ENCODE data around the gene PHF19.

PHF19 gene

DNA sequence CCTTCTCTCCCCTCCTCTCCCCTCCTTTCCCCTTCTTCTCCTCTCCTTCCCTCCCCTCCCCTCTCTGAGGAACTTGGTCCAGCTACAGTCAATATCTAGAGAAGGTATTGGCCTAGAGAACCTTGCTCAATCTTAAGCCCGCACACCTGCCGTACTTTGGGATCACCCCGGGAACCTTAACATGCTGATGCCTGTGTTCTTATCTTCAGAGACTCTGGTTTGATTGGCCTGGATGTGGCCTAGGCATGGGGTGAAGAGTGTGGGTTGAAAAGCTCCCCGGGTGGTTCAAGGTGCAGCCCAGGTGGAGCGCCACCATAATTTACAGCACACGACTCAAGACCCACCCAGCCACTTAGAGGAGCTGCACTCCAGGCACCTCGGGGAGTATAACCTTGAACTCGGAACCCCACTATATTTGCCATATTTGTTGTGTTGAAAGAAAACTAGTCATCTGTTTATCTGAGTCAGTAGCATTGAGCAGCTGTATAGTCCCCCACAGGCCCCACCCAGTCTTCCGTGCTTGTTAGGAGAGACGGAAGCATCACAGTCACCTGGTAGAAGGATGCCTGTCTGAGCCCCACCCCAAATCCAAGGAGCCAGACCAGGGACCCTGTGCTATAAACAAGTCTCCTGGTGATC, 14.4 kb upstream of the PHF19 start:
- DNase-seq (ENCODE audit: low read depth): peak; percentile 71
- no peak overlapping the region for H3K4me3 ChIP-seq (ENCODE audit: low read length)
- TF ChIP-seq, protein P1, sequence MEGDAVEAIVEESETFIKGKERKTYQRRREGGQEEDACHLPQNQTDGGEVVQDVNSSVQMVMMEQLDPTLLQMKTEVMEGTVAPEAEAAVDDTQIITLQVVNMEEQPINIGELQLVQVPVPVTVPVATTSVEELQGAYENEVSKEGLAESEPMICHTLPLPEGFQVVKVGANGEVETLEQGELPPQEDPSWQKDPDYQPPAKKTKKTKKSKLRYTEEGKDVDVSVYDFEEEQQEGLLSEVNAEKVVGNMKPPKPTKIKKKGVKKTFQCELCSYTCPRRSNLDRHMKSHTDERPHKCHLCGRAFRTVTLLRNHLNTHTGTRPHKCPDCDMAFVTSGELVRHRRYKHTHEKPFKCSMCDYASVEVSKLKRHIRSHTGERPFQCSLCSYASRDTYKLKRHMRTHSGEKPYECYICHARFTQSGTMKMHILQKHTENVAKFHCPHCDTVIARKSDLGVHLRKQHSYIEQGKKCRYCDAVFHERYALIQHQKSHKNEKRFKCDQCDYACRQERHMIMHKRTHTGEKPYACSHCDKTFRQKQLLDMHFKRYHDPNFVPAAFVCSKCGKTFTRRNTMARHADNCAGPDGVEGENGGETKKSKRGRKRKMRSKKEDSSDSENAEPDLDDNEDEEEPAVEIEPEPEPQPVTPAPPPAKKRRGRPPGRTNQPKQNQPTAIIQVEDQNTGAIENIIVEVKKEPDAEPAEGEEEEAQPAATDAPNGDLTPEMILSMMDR (IDR thresholded peaks at IDR 0.05; ENCODE audit: insufficient read depth, low read depth, low read length, missing control alignments): no peak

GRCh38 chr9:120890320-120891244, 13.6 kb upstream of the PHF19 start:
- no peak overlapping the region for H3K4me3 ChIP-seq (ENCODE audit: low read length)
- TF ChIP-seq, protein P1 (IDR thresholded peaks at IDR 0.05; ENCODE audit: insufficient read depth, low read depth, low read length, missing control alignments): no peak
- DNase-seq (ENCODE audit: low read depth): no peak

DNA sequence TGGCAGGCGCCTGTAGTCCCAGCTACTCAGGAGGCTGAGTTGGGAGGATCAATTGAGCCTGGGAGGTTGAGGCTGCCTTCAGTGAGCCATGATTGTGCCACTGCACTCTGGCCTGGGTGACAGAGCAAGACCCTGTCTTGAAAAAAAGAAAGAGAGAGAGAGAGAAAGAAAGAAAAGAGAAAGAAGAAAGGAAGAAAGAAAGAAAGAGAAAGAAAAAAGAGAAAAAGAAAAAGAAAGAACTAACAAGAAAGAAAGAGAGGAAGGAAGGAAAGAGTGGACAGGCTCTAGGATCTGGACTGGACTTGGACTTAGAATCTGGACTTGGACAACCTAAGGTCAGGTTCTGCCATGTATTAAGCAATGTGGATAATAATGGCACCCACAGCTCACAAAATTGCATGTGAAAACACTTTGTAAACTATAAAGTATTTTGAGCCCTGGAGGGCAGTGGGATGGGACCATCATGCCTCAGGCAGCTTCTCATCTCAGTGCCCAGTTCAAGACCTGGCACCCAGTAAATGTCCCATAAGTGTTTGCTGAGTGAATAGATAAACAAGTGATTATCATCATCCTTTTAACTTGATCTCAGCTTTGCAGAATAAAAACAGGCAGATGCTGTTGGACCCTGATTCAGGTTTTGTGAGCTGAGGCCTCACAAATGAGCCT, 12.8 kb upstream of the PHF19 start:
- TF ChIP-seq, protein P1 (IDR thresholded peaks at IDR 0.05; ENCODE audit: insufficient read depth, low read depth, low read length, missing control alignments): no peak
- H3K4me3 ChIP-seq (ENCODE audit: low read length): no peak overlapping the region
- DNase-seq (ENCODE audit: low read depth): no peak

- DNase-seq (ENCODE audit: low read depth): no peak
- TF ChIP-seq, protein P1 (IDR thresholded peaks at IDR 0.05; ENCODE audit: insufficient read depth, low read depth, low read length, missing control alignments): no peak
- H3K4me3 ChIP-seq (ENCODE audit: low read length): no peak overlapping the region
Measured at GRCh38 chr9:120888626-120889025, 11.6 kb upstream of the PHF19 start.

GRCh38 chr9:120886490-120886967, 9.5 kb upstream of the PHF19 start:
- no peak for DNase-seq (ENCODE audit: low read depth)
- no peak overlapping the region for H3K4me3 ChIP-seq (ENCODE audit: low read length)
- TF ChIP-seq, protein P1 (IDR thresholded peaks at IDR 0.05; ENCODE audit: insufficient read depth, low read depth, low read length, missing control alignments): no peak

- TF ChIP-seq, protein P1 (IDR thresholded peaks at IDR 0.05; ENCODE audit: insufficient read depth, low read depth, low read length, missing control alignments): no peak
- DNase-seq (ENCODE audit: low read depth): no peak
Measured at GRCh38 chr9:120885958-120886357, 9.0 kb upstream of the PHF19 start.

More at GRCh38 chr9:120885958-120886357, 9.0 kb upstream of the PHF19 start:
- no peak overlapping the region for H3K4me3 ChIP-seq (ENCODE audit: low read length)

All from epithelial cell of esophagus (primary cell).